Esophagus muscularis mucosa (tissue), 4 donors: Measurements from ENCODE around the gene CPT1A. TPM values are rescaled to one million over a fixed set of nuclear protein-coding genes. Genes with fewer than 3 reads are reported as not detected.

Source experiments
- DNase-seq: peaks from one replicate; pipeline ENCODE4 v3.0.0-alpha.2; 2017; ENCODE audit errors: extremely low spot score
- H3K27ac ChIP-seq, 4 donors: fragments of 200-600 bp; sonication (generic); replicated peaks in 1 of 4; 1 replicate in 3 of 4; 2 replicates in 1 of 4; pipeline ENCODE4 v1.5.1; 2016 to 2019; ENCODE audit warnings: mild to moderate bottlenecking in 1 of 4
- H3K27me3 ChIP-seq, 4 donors: fragments of 200-600 bp; sonication (generic); one replicate each; pipeline versions ENCODE4 v1.5.1 to v1.6.0; 2016 to 2019
- H3K36me3 ChIP-seq, 4 donors: fragments of 200-600 bp; sonication (generic); one replicate each; pipeline ENCODE4 v1.5.1; 2016 to 2019
- H3K4me1 ChIP-seq, 4 donors: fragments of 200-600 bp; sonication (generic); one replicate each; pipeline ENCODE4 v1.5.1; 2016 to 2019
- H3K4me3 ChIP-seq, 4 donors: fragments of 200-600 bp; sonication (generic); 1 replicate in 2 of 4; 2 replicates in 2 of 4; pipeline ENCODE4 v1.5.1; 2016 to 2019; ENCODE audit warnings: mild to moderate bottlenecking in 4 of 4, moderate library complexity in 1 of 4
- H3K9me3 ChIP-seq, 4 donors: fragments of 200-600 bp; sonication (generic); 1 replicate in 3 of 4; 2 replicates in 1 of 4; pipeline ENCODE4 v1.5.1; 2016 to 2019
- CTCF ChIP-seq, 3 experiments: fragments of 200-600 bp in 2 of 3; fragments of 450-650 bp in 1 of 3; sonication (generic) in 2 of 3; IDR thresholded peaks; one replicate each; pipeline ENCODE4 v1.5.1; 2017 to 2019; ENCODE audit warnings: antibody characterized with exemption in 3 of 3, mild to moderate bottlenecking in 2 of 3, moderate library complexity in 1 of 3
- EP300 ChIP-seq: sonication (generic); formaldehyde crosslinking; IDR thresholded peaks from one replicate; pipeline ENCODE4 v1.6.1; 2017; ENCODE audit warnings: antibody characterized with exemption
- POLR2A ChIP-seq: fragments of 450-650 bp; IDR thresholded peaks from one replicate; pipeline ENCODE4 v1.6.1; 2017; ENCODE audit warnings: antibody characterized with exemption, moderate library complexity, mild to moderate bottlenecking, low read depth
- POLR2AphosphoS5 ChIP-seq, 2 donors: sonication (generic); formaldehyde crosslinking; IDR thresholded peaks; one replicate each; pipeline ENCODE4 v1.6.1; 2017; ENCODE audit warnings: antibody characterized with exemption in 2 of 2
- WGBS: methylation state at CpG from one replicate; pipeline ENCODE4 v1.1.5; 2018; 5-methylcytosine and 5-hydroxymethylcytosine counted together
- intact Hi-C: fragments of 100-400 bp; cut with DNase I; formaldehyde crosslinking; loops from one replicate; pipeline ENCODE4 v1.15.1; 2023
- total RNA-seq, 4 donors: library from RNA; depleted of rRNA; stranded (reverse); fragments of >200 nt; gene quantifications; one replicate each; pipeline versions ENCODE4 v1.1.0 to v1.2.1, GENCODE V29; 2016

Gene CPT1A
- total RNA-seq, 4 donors from 2014 or later, result 36.1 to 122 (median 77.5) TPM

DNA sequence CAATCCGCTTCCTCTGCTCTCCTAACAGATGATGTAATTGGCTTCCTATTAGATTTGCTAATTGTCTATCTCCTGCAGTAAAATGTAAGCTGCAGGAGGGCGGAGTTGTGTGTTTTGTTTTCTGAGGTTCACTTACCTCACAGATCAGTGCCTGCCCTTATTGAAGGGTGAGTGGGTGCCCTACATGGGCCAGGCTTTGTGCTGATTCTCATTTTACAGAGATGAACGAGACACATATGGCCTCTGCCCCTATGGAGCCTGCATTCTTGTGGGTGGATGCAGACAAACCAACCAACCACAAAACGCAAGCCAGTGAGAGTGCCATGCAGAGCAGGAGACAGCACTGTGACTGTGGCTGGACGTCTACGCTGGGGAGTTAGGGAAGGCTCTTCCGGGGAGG is 100.3 kb downstream of the CPT1A start:
- H3K4me3 ChIP-seq, result no peak overlapping the region
- H3K4me1 ChIP-seq, result no peaks in the 10 kb centered on the region
- DNase-seq, result no peak
- WGBS, result 85% methylated on average over 7 of the region's 7 CpGs
- H3K36me3 ChIP-seq, result no peaks in the 10 kb centered on the region
- no peaks in the 10 kb centered on the region for H3K27me3 ChIP-seq
- intact Hi-C loops, result no loop called here
- TF ChIP-seq POLR2A (no peak), CTCF (IDR thresholded peaks at IDR 0.05) (no peak), POLR2AphosphoS5 (IDR thresholded peaks at IDR 0.05) (no peak), EP300 (no peak)
- H3K9me3 ChIP-seq, result no peaks in the 10 kb centered on the region
- H3K27ac ChIP-seq, result no peak overlapping the region

DNA sequence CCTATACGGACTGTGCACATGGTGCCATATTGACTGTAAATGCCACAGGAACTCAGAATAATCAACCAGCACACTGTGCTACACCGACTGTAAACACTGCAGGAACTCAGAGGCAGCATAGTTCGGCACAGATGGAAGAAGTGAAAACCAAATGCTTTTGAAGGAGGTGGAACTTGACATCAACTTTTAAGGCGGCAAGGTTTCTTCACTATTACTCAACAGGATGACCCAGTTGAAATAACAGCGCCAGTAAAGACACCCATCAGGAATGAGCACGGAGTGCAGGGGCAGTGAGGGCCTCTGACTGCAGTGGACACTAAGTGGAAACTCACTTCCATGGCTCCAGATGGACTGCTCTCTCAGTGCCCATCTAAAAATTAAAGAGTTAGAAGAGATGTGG is 106.1 kb downstream of the CPT1A start:
- H3K9me3 ChIP-seq, result no peaks in the 10 kb centered on the region
- intact Hi-C loops, result no loop called here
- 85% methylated on average over 6 of the region's 6 CpGs for WGBS
- no peaks in the 10 kb centered on the region for H3K4me1 ChIP-seq
- no peaks in the 10 kb centered on the region for H3K27me3 ChIP-seq
- no peak for DNase-seq
- no peak overlapping the region for H3K27ac ChIP-seq
- no peak overlapping the region for H3K4me3 ChIP-seq
- TF ChIP-seq POLR2A (no peak), EP300 (no peak), CTCF (IDR thresholded peaks at IDR 0.05) (no peak), POLR2AphosphoS5 (IDR thresholded peaks at IDR 0.05) (no peak)
- no peaks in the 10 kb centered on the region for H3K36me3 ChIP-seq

- intact Hi-C loops, result no loop called here
- Histone ChIP-seq H3K9me3 (no peaks in the 10 kb centered on the region), H3K4me1 (no peaks in the 10 kb centered on the region), H3K27me3 (no peaks in the 10 kb centered on the region), H3K27ac (no peak overlapping the region), H3K36me3 (no peaks in the 10 kb centered on the region), H3K4me3 (no peak overlapping the region)
- TF ChIP-seq POLR2AphosphoS5 (IDR thresholded peaks at IDR 0.05), result no peak
- no peak for TF ChIP-seq CTCF (IDR thresholded peaks at IDR 0.05)
- no peak for TF ChIP-seq POLR2A
- TF ChIP-seq EP300, result no peak
- WGBS, result 74% methylated on average over 6 of the region's 6 CpGs
- no peak for DNase-seq
Measured at GRCh38 chr11:68735125-68735524, 106.6 kb downstream of the CPT1A start.

DNA sequence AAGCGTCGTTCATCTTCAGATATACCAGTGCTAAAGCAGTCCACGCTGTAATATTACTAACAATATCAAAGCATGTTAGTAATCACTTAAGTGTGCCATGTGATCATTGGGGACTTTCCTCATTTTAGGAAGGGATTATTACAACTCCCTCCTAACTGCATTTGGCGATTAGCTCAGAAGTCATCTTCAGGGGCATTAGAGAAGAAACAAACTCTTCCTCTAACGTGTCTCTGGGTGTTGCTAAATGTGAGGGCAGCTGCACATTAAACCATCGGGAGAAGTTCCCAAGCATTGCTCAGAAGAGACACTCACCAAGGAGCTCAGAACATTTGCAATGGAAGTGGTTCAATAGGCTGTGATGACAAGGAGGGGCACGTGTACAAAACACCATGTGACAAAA is 107.6 kb downstream of the CPT1A start:
- H3K4me3 ChIP-seq, result no peak overlapping the region
- H3K9me3 ChIP-seq, result no peaks in the 10 kb centered on the region
- 87% methylated on average over 7 of the region's 7 CpGs for WGBS

More for the DNA sequence above, 107.6 kb downstream of the CPT1A start:
- intact Hi-C loops, result no loop called here
- H3K27me3 ChIP-seq, result no peaks in the 10 kb centered on the region
- no peaks in the 10 kb centered on the region for H3K36me3 ChIP-seq
- no peak for DNase-seq
- H3K4me1 ChIP-seq, result no peaks in the 10 kb centered on the region
- no peak overlapping the region for H3K27ac ChIP-seq
- TF ChIP-seq EP300 (no peak), POLR2A (no peak), POLR2AphosphoS5 (IDR thresholded peaks at IDR 0.05) (no peak), CTCF (IDR thresholded peaks at IDR 0.05) (no peak)
